ENCODE results near the gene SMIM43. TPM values are rescaled to one million over a fixed set of nuclear protein-coding genes. Genes with fewer than 3 reads are reported as not detected.

Gene SMIM43
- total RNA-seq, 2 experiments from 2014 or later: not detected

GRCh38 chr4:121765368-121765705 is 373 bp upstream of the SMIM43 start:
- CTCF ChIA-PET: no interaction called here
- H3K4me3 Mint-ChIP-seq: peak overlapping the region; percentile 44
- Histone ChIP-seq H3K27ac (ENCODE audit: low read depth in 1 of 2, low read length in 2 of 2) (no peak overlapping the region), H3K9me3 (ENCODE audit: control insufficient read depth in 1 of 2, insufficient read depth in 1 of 2, low read length in 2 of 2) (no peaks in the 10 kb centered on the region), H3K27me3 (ENCODE audit: control insufficient read depth in 1 of 2, insufficient read depth in 2 of 2, low read length in 2 of 2) (peaks cover 27 to 61% of the 10 kb centered on the region in 2 experiments), H3K4me3 (ENCODE audit: low read length) (no peak overlapping the region), H3K4me1 (ENCODE audit: insufficient read depth, low read length) (peaks cover 10% of the 10 kb centered on the region), H3K36me3 (ENCODE audit: insufficient read depth, low read length) (no peaks in the 10 kb centered on the region)
- no peaks in the 10 kb centered on the region for H3K9me3 Mint-ChIP-seq
- DNase-seq: no peak
- no peak for ATAC-seq (ENCODE audit: poor library complexity)
- intact Hi-C loops (cut with DNase I, micrococcal nuclease): no loop called here
- H3K27me3 Mint-ChIP-seq: peaks cover 80% of the 10 kb centered on the region
- POLR2A ChIA-PET: no interaction called here
- no peak overlapping the region for H3K27ac Mint-ChIP-seq
- H3K36me3 Mint-ChIP-seq (ENCODE audit: low read depth): no peaks in the 10 kb centered on the region
- H3K4me1 Mint-ChIP-seq (ENCODE audit: low read depth): peaks cover 9% of the 10 kb centered on the region
- TF ChIP-seq, protein P1, sequence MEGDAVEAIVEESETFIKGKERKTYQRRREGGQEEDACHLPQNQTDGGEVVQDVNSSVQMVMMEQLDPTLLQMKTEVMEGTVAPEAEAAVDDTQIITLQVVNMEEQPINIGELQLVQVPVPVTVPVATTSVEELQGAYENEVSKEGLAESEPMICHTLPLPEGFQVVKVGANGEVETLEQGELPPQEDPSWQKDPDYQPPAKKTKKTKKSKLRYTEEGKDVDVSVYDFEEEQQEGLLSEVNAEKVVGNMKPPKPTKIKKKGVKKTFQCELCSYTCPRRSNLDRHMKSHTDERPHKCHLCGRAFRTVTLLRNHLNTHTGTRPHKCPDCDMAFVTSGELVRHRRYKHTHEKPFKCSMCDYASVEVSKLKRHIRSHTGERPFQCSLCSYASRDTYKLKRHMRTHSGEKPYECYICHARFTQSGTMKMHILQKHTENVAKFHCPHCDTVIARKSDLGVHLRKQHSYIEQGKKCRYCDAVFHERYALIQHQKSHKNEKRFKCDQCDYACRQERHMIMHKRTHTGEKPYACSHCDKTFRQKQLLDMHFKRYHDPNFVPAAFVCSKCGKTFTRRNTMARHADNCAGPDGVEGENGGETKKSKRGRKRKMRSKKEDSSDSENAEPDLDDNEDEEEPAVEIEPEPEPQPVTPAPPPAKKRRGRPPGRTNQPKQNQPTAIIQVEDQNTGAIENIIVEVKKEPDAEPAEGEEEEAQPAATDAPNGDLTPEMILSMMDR (IDR thresholded peaks at IDR 0.05): no peak

GRCh38 chr4:121764303-121764701 is 662 bp downstream of the SMIM43 start:
- no peak for DNase-seq
- intact Hi-C loops (cut with DNase I, micrococcal nuclease): no loop called here
- Mint-ChIP-seq H3K9me3 (no peaks in the 10 kb centered on the region), H3K27me3 (peaks cover 82% of the 10 kb centered on the region), H3K36me3 (ENCODE audit: low read depth) (no peaks in the 10 kb centered on the region), H3K4me3 (no peak overlapping the region), H3K27ac (no peak overlapping the region), H3K4me1 (ENCODE audit: low read depth) (peaks cover 9% of the 10 kb centered on the region)
- CTCF ChIA-PET: no interaction called here
- no peaks in the 10 kb centered on the region for H3K36me3 ChIP-seq (ENCODE audit: insufficient read depth, low read length)
- no peaks in the 10 kb centered on the region for H3K9me3 ChIP-seq (ENCODE audit: control insufficient read depth in 1 of 2, insufficient read depth in 1 of 2, low read length in 2 of 2)
- H3K27me3 ChIP-seq (ENCODE audit: control insufficient read depth in 1 of 2, insufficient read depth in 2 of 2, low read length in 2 of 2): peaks cover 27 to 63% of the 10 kb centered on the region in 2 experiments
- H3K4me3 ChIP-seq (ENCODE audit: low read length): no peak overlapping the region
- peaks cover 10% of the 10 kb centered on the region for H3K4me1 ChIP-seq (ENCODE audit: insufficient read depth, low read length)
- H3K27ac ChIP-seq (ENCODE audit: low read depth in 1 of 2, low read length in 2 of 2): no peak overlapping the region
- TF ChIP-seq, protein P1 (IDR thresholded peaks at IDR 0.05): no peak
- POLR2A ChIA-PET: no interaction called here
- ATAC-seq (ENCODE audit: poor library complexity): no peak

- intact Hi-C loops (cut with DNase I, micrococcal nuclease): no loop called here
- no peaks in the 10 kb centered on the region for H3K9me3 ChIP-seq (ENCODE audit: control insufficient read depth in 1 of 2, insufficient read depth in 1 of 2, low read length in 2 of 2)
- no peak for DNase-seq
- Mint-ChIP-seq H3K4me3 (no peak overlapping the region), H3K27me3 (peaks cover 70% of the 10 kb centered on the region), H3K9me3 (no peaks in the 10 kb centered on the region), H3K4me1 (ENCODE audit: low read depth) (peaks cover 5% of the 10 kb centered on the region), H3K36me3 (ENCODE audit: low read depth) (no peaks in the 10 kb centered on the region), H3K27ac (no peak overlapping the region)
- TF ChIP-seq, protein P1 (IDR thresholded peaks at IDR 0.05): no peak
- H3K27ac ChIP-seq (ENCODE audit: low read depth in 1 of 2, low read length in 2 of 2): no peak overlapping the region
- POLR2A ChIA-PET: no interaction called here
- H3K4me1 ChIP-seq (ENCODE audit: insufficient read depth, low read length): peaks cover 10% of the 10 kb centered on the region
- peaks cover 24 to 39% of the 10 kb centered on the region in 2 experiments for H3K27me3 ChIP-seq (ENCODE audit: control insufficient read depth in 1 of 2, insufficient read depth in 2 of 2, low read length in 2 of 2)
- H3K4me3 ChIP-seq (ENCODE audit: low read length): no peak overlapping the region
- CTCF ChIA-PET: no interaction called here
- no peak for ATAC-seq (ENCODE audit: poor library complexity)
- no peaks in the 10 kb centered on the region for H3K36me3 ChIP-seq (ENCODE audit: insufficient read depth, low read length)
Observed at GRCh38 chr4:121760205-121760604, 4.8 kb downstream of the SMIM43 start.

Data from CD4-positive, alpha-beta T cell (primary cell).